Neural progenitor cell (in vitro differentiated cells): ENCODE results near the gene MAP2K1.

ENCODE experiments used
- CTCF ChIP-seq: fragments of 200-600 bp; sonication (generic); IDR thresholded peaks from 2 replicates; pipeline ENCODE4 v1.5.1; 2017; ENCODE audit warnings: antibody characterized with exemption, mild to moderate bottlenecking
- EZH2 ChIP-seq: fragments of 200-600 bp; sonication (generic); IDR thresholded peaks from 2 replicates; pipeline ENCODE4 v1.6.1; 2017; ENCODE audit warnings: antibody characterized with exemption, mild to moderate bottlenecking, moderate library complexity
- EZH2phosphoT487 ChIP-seq: fragments of 200-600 bp; sonication (generic); IDR thresholded peaks from 2 replicates; pipeline ENCODE4 v1.6.1; 2017; ENCODE audit warnings: antibody characterized with exemption

GRCh38 chr15:66483131-66483566 is 96.4 kb downstream of the MAP2K1 start:
- TF ChIP-seq CTCF (no peak), EZH2phosphoT487 (no peak), EZH2 (no peak)
